ENCODE measurements around the gene DHRS7.

The DHRS7 gene

GRCh38 chr14:60164712-60165546, at the start of gene DHRS7:
Gene DHRS7, minus strand, starts transcription at chr14:60165398. Its CDS starts 89 bp downstream, at chr14:60165309.
- DNase-seq, result peak; percentile 76

- DNase-seq, result no peak
Measured at GRCh38 chr14:60214415-60215126, 49.4 kb upstream of the DHRS7 start.

GRCh38 chr14:60214003-60214402, 48.8 kb upstream of the DHRS7 start:
- DNase-seq, result no peak

GRCh38 chr14:60212503-60213371, 47.5 kb upstream of the DHRS7 start:
- no peak for DNase-seq

GRCh38 chr14:60211153-60211552, 46.0 kb upstream of the DHRS7 start:
- DNase-seq, result no peak

GRCh38 chr14:60210703-60211102, 45.5 kb upstream of the DHRS7 start:
- DNase-seq, result no peak

- no peak for DNase-seq
Measured at GRCh38 chr14:60206837-60207533, 41.8 kb upstream of the DHRS7 start.

GRCh38 chr14:60206249-60206670, 41.1 kb upstream of the DHRS7 start:
- DNase-seq, result no peak

- no peak for DNase-seq
Measured at GRCh38 chr14:60204843-60205774, 39.9 kb upstream of the DHRS7 start.

- no peak for DNase-seq
Measured at GRCh38 chr14:60204104-60204842, 39.1 kb upstream of the DHRS7 start.

- no peak for DNase-seq
Measured at GRCh38 chr14:60199321-60199720, 34.1 kb upstream of the DHRS7 start.

GRCh38 chr14:60197629-60198303, 32.6 kb upstream of the DHRS7 start:
- no peak for DNase-seq

- no peak for DNase-seq
Measured at GRCh38 chr14:60196291-60196690, 31.1 kb upstream of the DHRS7 start.

- DNase-seq, result no peak
Measured at GRCh38 chr14:60195179-60195810, 30.1 kb upstream of the DHRS7 start.

GRCh38 chr14:60189923-60190840, 25.0 kb upstream of the DHRS7 start:
- no peak for DNase-seq

- no peak for DNase-seq
Measured at GRCh38 chr14:60188696-60189095, 23.5 kb upstream of the DHRS7 start.

GRCh38 chr14:60188115-60188514, 22.9 kb upstream of the DHRS7 start:
- no peak for DNase-seq

GRCh38 chr14:60184905-60185555, 19.8 kb upstream of the DHRS7 start:
- DNase-seq, result no peak

Measured in amniotic stem cell (primary cell).